HG02759 (cell line): ENCODE results near the gene SDHD.
A peak's percentile ranks its signal among the peaks of the same experiment; 100 is the strongest.
"Not testable (repeated sequence)": the region's sequence is repeated elsewhere in the genome, so short reads cannot be mapped to it uniquely, and the experiment has no call there.

ENCODE experiments used
- ATAC-seq: cut with Tn5 transposase; IDR thresholded peaks from one replicate; pipeline ENCODE4 v1.9.1; 2021; ENCODE audit warnings: mild to moderate bottlenecking, moderate library complexity; ENCODE audit not compliant: unreplicated experiment

The SDHD gene

GRCh38 chr11:112086422-112087191 lies at the start of gene SDHD, which contains the start of gene TIMM8B:
TSS of gene SDHD (plus strand) at chr11:112086873. CDS start at chr11:112086908, 35 bp downstream.
TSS of gene TIMM8B (minus strand) at chr11:112086756. CDS start at chr11:112086723, 33 bp downstream.
- ATAC-seq, result peak; percentile 92

GRCh38 chr11:112037527-112037926 lies 49.1 kb upstream of the SDHD start:
- ATAC-seq, result no peak

GRCh38 chr11:112042161-112042960 lies 44.3 kb upstream of the SDHD start:
- no peak for ATAC-seq

- no peak for ATAC-seq
These were observed 43.7 kb upstream of the SDHD start for GRCh38 chr11:112042961-112043304.

GRCh38 chr11:112044961-112045360 lies 41.7 kb upstream of the SDHD start:
- no peak for ATAC-seq

GRCh38 chr11:112046647-112047046 lies 40.0 kb upstream of the SDHD start:
- ATAC-seq, result not testable (repeated sequence)

- ATAC-seq, result not testable (repeated sequence)
These were observed 38.4 kb upstream of the SDHD start for GRCh38 chr11:112048256-112048655.

GRCh38 chr11:112049777-112050176 lies 36.9 kb upstream of the SDHD start:
- ATAC-seq, result no peak

- peak; percentile 80 for ATAC-seq
These were observed 36.0 kb upstream of the SDHD start for GRCh38 chr11:112050721-112051120.

GRCh38 chr11:112051768-112052167 lies 34.9 kb upstream of the SDHD start:
- ATAC-seq, result no peak

- no peak for ATAC-seq
These were observed 29.5 kb upstream of the SDHD start for GRCh38 chr11:112057170-112057569.

GRCh38 chr11:112058103-112058502 lies 28.6 kb upstream of the SDHD start:
- ATAC-seq, result no peak

GRCh38 chr11:112062923-112063322 lies 23.8 kb upstream of the SDHD start:
- ATAC-seq, result no peak

GRCh38 chr11:112073941-112074811 lies 12.5 kb upstream of the SDHD start, which contains the start of the genes NKAPD1 and PIH1D2:
TSS of gene NKAPD1 (plus strand) at chr11:112074299. CDS start at chr11:112075575, 1,276 bp downstream.
TSS of gene PIH1D2 (minus strand) at chr11:112074017. CDS start at chr11:112073174, 843 bp downstream.
- ATAC-seq, result peak; percentile 90

GRCh38 chr11:112082729-112083128 lies 3.9 kb upstream of the SDHD start:
- ATAC-seq, result no peak

GRCh38 chr11:112085822-112086421 lies 751 bp upstream of the SDHD start:
- peak; percentile 31 for ATAC-seq

- no peak for ATAC-seq
These were observed 539 bp downstream of the SDHD start for GRCh38 chr11:112087212-112087611.

GRCh38 chr11:112095302-112095701 lies 8.6 kb downstream of the SDHD start:
- ATAC-seq, result not testable (repeated sequence)

- no peak for ATAC-seq
These were observed 9.5 kb downstream of the SDHD start for GRCh38 chr11:112096194-112096593.
